ENCODE measurements around the gene B9D1.

The B9D1 gene

DNA sequence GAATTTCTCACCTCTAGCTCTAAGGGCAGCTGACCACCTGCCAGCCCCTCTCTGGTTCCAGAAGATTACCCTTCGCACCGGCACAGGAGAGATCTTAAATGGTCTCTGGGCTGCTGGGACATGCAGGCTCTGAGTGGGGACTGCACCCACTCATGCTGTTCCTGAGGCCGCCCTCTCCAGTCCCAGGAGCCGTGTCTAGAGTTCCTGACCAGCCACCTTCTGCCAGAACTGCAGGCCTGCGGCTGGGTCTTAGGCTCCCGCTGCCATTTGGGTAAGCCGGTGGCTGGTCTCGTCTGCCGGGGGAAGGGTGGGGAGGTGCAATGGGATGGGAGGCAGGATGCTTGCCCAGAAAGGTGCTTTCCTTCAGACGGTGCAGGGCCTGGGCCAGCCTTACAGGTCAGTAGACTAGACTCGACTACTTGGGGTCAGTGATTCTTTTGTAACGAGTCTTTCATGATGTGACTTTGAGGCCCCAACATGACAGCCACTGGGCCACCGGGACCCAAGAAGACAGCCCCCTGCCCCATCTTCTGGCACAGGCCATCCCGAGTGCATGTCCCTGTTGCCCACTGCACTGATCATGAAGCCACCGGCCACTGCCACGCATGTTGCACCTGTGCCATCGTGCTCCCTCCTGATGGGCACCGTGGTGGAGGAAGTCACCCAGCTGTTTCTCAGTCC lies 26.4 kb downstream of the B9D1 start:
- no peak for DNase-seq

GRCh38 chr17:19334331-19334730 lies 28.2 kb downstream of the B9D1 start:
- DNase-seq: no peak

GRCh38 chr17:19333736-19334290 lies 28.7 kb downstream of the B9D1 start:
- no peak for DNase-seq

GRCh38 chr17:19333132-19333440 lies 29.4 kb downstream of the B9D1 start:
- DNase-seq: no peak

DNA sequence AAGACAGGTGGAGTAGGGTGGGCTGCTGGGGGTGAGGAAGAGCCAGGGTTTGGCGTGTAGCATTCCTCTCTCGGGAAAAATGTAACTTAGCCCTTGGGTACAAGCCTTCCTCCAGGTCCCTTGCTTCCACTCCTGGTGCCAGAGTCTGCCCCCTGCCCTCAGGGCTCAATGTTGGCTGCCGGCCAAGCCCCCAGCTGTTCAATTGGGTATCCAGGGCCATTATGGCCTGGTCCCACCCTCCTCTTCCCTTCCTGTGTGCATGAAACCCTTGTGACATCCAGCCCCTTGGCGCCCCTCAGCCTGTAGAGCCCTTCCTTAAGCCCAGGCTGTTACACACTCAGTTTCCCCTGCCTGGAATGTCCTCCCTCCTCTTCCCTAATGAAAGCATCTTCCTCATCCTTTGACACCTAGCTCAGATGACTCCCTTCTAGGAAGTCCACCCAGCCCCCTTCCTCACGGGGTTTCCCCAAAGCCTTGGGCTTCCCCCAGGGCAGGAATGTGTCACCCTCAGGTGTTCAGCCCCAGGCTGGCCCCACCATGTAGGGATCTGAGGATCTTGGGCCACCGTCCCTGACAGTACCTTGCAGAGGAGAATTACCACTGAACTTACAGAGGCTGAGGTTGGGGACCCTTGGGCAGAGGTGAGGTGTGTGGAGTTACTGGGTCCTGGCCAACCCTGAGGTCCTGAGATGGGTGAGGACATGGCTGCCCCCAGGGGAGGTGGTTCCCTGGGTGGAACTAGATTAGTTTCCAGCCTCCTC lies 30.0 kb downstream of the B9D1 start:
- no peak for DNase-seq

DNA sequence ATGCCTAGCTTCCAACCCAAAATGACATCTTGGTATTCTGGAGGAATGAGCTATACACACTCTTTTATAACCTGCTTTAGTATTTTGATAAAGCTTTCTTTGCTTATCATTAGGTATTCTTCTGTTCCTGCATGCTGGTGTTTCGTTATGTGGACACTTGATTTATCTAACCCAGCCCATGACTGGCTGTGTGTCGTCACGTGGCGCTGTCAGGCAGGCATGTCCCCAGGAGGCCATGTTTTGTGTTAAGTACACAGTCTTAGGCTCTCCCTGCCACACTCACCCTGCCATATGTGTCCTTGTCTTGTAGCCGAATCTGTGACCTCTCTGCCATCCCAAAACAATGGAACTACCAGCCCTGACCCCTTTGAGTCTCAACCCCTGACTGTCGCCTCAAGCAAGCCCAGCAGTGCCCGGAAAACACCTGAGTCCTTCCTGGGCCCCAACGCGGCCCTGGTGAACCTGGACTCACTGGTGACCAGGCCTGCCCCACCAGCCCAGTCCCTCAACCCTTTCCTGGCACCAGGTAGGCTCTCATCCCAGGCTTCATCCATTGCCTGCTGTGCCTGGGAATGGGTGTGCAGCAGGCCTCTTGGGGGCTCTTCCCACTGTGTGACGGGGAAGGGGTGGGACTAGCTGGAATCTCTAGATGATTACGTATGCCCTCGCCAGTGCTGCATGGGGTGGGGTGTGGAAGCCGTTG lies 30.8 kb downstream of the B9D1 start:
- no peak for DNase-seq

DNA sequence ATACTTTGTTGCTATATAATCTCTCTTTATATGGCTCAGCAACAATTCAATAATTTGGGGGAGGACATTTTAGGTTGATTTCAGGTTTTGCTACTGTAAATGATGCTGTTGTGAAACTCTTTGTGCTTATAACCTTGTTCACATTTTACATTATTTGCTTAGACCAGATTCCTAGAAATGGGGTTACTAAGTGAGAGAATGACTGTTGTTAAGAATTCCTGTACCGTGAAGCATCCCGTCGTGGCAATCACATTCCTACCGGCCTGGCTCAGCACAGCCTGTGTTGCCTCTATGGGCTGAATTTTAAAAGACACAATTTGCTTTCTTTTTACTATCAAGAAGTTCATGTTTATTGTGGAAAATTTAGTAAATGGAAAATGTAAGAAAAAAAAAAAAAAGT lies 31.4 kb downstream of the B9D1 start:
- DNase-seq: no peak

GRCh38 chr17:19330271-19330670 lies 32.3 kb downstream of the B9D1 start:
- DNase-seq: no peak

DNA sequence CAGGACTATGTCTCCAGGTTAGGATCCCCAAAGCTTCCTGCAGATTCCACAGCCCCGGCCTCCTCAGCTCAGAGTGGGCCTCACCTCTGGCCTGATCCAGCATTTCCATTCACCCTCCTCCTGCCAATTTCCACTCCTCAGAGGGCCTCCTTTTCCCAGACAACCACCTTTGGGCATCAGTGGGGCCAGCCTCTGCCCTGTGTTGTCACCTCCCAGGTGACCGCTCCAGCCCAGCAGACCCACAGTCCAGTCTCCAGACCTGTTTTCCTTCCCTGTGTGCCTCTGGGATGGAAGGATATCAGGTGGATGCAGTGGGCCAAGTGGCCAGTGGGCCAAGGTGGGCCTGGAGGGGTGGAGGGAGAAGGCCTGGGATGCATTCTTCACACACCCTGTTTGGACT lies 32.7 kb downstream of the B9D1 start:
- no peak for DNase-seq

GRCh38 chr17:19329136-19329535 lies 33.4 kb downstream of the B9D1 start:
- DNase-seq: no peak

DNA sequence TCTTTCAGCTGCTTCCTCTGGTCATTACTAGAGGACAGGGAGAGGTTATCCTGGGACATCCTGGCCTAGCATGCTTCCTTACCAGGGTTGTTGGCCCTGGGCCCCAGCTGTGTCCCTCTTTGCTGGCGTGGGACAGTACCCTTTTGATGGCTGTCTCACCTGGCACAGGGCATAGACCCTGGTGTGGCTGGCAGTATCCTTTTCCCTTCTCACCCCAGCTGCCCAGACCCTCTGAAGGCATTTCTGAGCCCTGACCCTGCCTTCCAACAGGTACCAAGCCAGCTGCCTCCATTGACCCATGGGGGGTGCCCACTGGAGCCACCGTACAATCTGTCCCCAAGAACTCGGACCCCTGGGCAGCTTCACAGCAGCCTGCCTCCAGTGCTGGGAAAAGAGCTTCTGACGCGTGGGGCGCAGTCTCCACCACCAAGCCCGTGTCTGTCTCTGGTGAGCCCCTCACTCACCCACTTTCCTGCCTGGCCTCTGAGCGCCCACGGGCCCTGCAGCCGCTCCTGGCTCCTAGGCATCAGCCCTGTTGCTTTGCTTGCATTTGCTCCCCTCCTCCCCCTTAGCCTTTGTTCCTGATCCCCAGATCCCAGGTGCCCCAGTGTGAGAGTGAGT lies 34.0 kb downstream of the B9D1 start:
- no peak for DNase-seq

GRCh38 chr17:19327031-19327783 lies 35.3 kb downstream of the B9D1 start:
- no peak for DNase-seq

GRCh38 chr17:19325542-19325941 lies 37.0 kb downstream of the B9D1 start:
- DNase-seq: no peak

DNA sequence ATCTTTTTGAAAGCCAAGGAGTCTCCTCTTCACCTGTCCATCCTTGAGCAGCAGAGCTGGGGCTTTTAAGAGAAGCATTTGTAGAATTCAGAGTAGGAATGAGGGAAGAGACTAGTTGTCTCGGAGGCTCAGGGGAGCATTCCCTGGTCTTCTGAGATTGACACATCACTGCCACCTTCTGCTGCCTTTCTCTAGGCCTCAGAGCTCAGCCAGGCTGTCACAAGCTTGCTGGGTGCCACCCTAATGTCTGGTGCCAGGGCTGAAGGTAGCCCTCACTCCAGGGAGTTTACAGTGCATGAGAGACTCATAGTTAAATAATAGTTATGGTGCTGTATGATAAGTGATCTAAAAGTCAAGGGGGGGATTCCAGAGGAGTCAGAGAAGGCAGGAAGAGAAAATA lies 39.7 kb downstream of the B9D1 start:
- no peak for DNase-seq

GRCh38 chr17:19322129-19322505 lies 40.4 kb downstream of the B9D1 start:
- no peak for DNase-seq

DNA sequence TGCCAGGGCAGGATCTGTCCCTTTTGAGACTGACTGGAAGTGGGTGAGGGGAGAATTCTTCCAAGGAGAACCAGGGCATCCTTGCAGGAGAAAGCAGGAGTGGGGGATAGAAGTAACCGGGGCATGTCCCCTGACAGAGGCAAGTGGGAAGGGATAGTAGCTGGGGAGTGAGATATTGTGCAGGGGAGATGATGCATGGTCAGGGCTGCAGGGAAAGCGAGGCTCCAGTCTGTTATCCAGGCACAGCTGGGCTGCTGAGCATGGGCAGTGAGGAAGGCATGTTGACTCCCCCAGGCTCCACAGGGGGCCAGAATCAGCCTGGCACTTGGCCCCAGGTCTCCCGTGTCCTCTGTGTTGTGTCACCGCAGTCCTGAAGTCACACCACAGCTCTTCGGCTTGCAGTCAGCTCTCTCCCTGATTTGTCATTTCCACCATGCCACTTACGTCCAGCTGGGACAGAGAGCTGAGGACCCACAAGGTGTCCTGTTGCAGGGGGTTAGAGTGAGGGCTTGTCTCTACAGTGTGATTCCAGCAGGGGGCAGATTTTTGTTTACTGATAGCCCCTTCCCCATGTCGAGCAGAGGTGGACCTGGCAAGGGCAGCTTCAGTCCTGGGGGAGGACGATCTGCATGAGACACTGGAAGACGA lies 40.9 kb downstream of the B9D1 start:
- no peak for DNase-seq

DNA sequence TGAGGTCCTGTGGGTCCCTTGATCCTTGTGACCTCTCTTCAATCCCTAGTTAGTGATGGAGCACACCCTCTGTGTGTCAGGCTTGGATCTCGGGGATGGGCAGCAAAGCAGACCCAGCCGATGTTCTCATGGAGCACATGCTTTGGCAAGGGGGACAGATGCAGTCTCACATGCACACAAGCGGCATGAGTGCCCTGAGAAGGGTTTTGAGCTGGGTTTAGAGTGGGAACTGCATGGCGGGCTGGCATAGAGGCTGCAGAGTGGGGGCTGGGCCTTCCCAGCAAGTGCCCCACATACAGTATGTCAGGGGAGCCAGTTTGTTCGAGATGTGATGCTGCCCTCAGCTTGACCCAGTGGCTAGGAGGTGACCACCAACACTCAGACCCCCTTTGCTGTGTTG lies 41.6 kb downstream of the B9D1 start:
- no peak for DNase-seq

DNA sequence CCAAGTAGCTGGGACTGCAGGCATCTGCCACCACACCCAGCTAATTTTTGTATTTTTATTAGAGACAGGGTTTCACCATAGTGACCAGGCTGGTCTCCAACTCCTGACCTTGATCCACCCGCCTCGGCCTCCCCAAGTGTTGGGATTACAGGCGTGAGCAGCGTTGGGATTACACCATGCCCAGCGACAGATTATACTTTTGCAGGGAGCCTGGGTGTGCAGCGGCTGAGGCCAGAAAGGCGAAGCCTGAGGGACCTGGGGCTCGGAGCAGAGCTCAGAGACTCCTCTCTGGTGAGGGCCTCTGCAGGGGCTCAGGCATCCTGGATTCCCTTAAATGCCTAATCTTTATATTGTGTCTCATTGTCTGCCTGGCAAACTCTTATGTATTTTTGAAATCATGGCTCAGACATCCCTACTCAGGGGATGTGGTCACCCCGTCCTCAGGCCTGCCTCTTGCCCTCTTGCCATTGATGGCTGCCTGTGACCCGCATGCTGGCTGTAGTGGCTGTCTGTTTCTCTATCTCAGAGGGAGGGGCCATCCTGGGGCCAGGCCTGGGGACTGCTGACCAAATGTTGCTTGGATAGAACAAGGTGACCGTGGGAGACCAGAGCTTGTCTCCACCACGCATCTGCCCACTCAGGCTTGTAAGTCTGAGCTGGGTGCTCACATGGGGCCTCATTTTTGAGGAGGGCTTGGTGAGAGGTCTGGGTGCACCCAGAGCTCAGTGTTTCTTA lies 42.6 kb downstream of the B9D1 start:
- no peak for DNase-seq

DNA sequence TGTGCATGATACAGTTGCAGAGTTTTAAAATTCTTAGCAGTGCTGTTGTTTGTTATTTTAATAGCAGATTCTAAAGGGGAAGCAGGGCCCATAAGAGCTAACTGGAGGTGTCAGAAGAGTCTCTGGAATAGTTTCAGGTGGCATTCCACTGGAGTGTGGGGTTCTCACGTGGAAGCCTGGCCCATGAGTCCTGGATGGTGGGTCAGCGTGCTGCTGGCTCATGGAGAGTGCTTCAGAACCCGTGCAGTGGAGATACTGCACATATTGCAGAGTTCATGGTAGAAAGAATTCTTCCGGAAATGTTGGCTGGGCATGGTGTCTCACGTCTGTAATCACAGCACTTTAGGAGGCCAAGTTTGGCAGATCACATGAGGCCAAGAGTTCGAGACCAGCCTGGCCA lies 43.9 kb downstream of the B9D1 start:
- DNase-seq: no peak

GRCh38 chr17:19317359-19318095 lies 45.0 kb downstream of the B9D1 start:
- no peak for DNase-seq

Data from KG1 (cell line).